HS-27A (cell line): ENCODE data around the gene RBM45.
"Not testable (repeated sequence)": the region's sequence is repeated elsewhere in the genome, so short reads cannot be mapped to it uniquely, and the experiment has no call there.

ENCODE experiments used
- DNase-seq: peaks from one replicate; pipeline ENCODE4 v3.0.0-alpha.2; 2012; ENCODE audit warnings: low read depth, missing footprints

RBM45 gene

GRCh38 chr2:178108176-178108575 is 4.1 kb upstream of the RBM45 start:
- DNase-seq, result no peak

GRCh38 chr2:178109813-178110212 is 2.4 kb upstream of the RBM45 start:
- DNase-seq, result peak; percentile 3

- DNase-seq, result no peak
Observed at GRCh38 chr2:178110681-178111080, 1.6 kb upstream of the RBM45 start.

- no peak for DNase-seq
Observed at GRCh38 chr2:178111743-178112142, 494 bp upstream of the RBM45 start.

- no peak for DNase-seq
Observed at GRCh38 chr2:178114462-178114861, 2.2 kb downstream of the RBM45 start.

- DNase-seq, result no peak
Observed at GRCh38 chr2:178115271-178115670, 3.0 kb downstream of the RBM45 start.

GRCh38 chr2:178117725-178118124 is 5.5 kb downstream of the RBM45 start:
- DNase-seq, result no peak

GRCh38 chr2:178119179-178119922 is 7.1 kb downstream of the RBM45 start:
- DNase-seq, result no peak

- no peak for DNase-seq
Observed at GRCh38 chr2:178123163-178123562, 10.9 kb downstream of the RBM45 start.

GRCh38 chr2:178125125-178125524 is 12.9 kb downstream of the RBM45 start:
- no peak for DNase-seq

- DNase-seq, result no peak
Observed at GRCh38 chr2:178125862-178126261, 13.6 kb downstream of the RBM45 start.

- DNase-seq, result no peak
Observed at GRCh38 chr2:178128836-178129630, 16.8 kb downstream of the RBM45 start.

- no peak for DNase-seq
Observed at GRCh38 chr2:178136321-178137025, 24.2 kb downstream of the RBM45 start.

GRCh38 chr2:178142274-178143065 is 30.2 kb downstream of the RBM45 start:
- no peak for DNase-seq

- no peak for DNase-seq
Observed at GRCh38 chr2:178143481-178143880, 31.2 kb downstream of the RBM45 start.

GRCh38 chr2:178152033-178152432 is 39.8 kb downstream of the RBM45 start:
- DNase-seq, result no peak

- no peak for DNase-seq
Observed at GRCh38 chr2:178152542-178152941, 40.3 kb downstream of the RBM45 start.

GRCh38 chr2:178152977-178153376 is 40.7 kb downstream of the RBM45 start:
- no peak for DNase-seq

GRCh38 chr2:178153878-178154277 is 41.6 kb downstream of the RBM45 start:
- DNase-seq, result not testable (repeated sequence)

- DNase-seq, result no peak
Observed at GRCh38 chr2:178155524-178155923, 43.3 kb downstream of the RBM45 start.

- no peak for DNase-seq
Observed at GRCh38 chr2:178157574-178157973, 45.3 kb downstream of the RBM45 start.

- no peak for DNase-seq
Observed at GRCh38 chr2:178159966-178160365, 47.7 kb downstream of the RBM45 start.
